Subcutaneous abdominal adipose tissue (tissue), 5 donors: ENCODE data around the gene SPATA31C1.

ENCODE experiments used
- H3K27ac ChIP-seq: one replicate; pipeline ENCODE4 v1.7.0; 2013; ENCODE audit warnings: low read depth, mild to moderate bottlenecking, inconsistent platforms, low read length, moderate library complexity
- H3K27me3 ChIP-seq, 5 donors: one replicate each; pipeline ENCODE4 v1.7.0; 2013; ENCODE audit warnings: low read length in 5 of 5, inconsistent platforms in 1 of 5; ENCODE audit not compliant: control insufficient read depth in 5 of 5, insufficient read depth in 4 of 5
- H3K36me3 ChIP-seq, 5 donors: one replicate each; pipeline ENCODE4 v1.7.0; 2013; ENCODE audit warnings: low read length in 5 of 5; ENCODE audit not compliant: control insufficient read depth in 5 of 5, insufficient read depth in 5 of 5
- H3K4me1 ChIP-seq, 5 donors: one replicate each; pipeline ENCODE4 v1.7.0; 2013; ENCODE audit warnings: low read length in 5 of 5, mild to moderate bottlenecking in 3 of 5, moderate library complexity in 1 of 5; ENCODE audit not compliant: control insufficient read depth in 5 of 5, insufficient read depth in 5 of 5
- H3K4me3 ChIP-seq, 5 donors: one replicate each; pipeline ENCODE4 v1.7.0; 2013; ENCODE audit warnings: low read length in 5 of 5, low read depth in 1 of 5
- H3K9ac ChIP-seq, 5 donors: one replicate each; pipeline ENCODE4 v1.7.0; 2013; ENCODE audit warnings: low read length in 5 of 5, mild to moderate bottlenecking in 4 of 5, moderate library complexity in 3 of 5
- H3K9me3 ChIP-seq, 5 donors: one replicate each; pipeline ENCODE4 v1.7.0; 2013; ENCODE audit warnings: low read length in 5 of 5; ENCODE audit not compliant: control insufficient read depth in 5 of 5
- donor health status: healthy.
- donor health status: healthy.
- donor health status: healthy.
- donor health status: healthy.
- donor health status: healthy.

The SPATA31C1 gene

DNA sequence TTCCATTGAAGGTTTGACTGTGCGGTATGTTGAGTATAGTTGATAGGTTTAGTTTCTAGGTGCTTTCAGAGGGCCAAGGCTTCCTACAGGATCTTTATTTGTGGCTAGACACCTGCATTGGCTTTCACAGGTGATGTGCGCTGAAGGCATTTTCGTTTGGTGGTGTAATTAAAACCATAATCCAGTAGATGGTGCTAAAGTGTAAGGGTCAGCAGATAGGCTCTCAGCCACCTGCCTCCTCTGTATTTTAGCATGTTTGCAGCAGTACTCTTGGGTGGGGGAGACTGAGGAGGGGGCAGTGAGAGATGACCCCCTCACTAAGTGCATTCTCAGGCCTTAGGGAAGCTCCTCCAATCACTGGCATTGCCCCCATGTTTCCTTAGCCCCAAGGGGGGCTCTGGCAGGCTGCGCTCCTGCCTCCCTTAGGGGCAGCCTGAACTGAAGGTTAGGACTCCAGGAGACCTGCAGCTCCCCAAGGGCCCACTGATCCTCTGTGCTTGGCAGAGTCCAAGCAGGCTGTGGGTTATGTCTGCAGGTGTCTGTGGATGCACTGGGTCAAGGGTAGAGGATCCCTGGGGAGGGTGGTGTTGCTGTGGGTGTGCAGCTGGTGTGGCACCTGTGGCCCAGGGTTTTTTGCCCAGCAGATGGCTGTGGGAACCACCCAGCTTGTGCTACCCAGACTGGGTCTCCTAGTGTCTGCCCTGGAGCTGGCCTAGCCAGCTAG, 33.2 kb downstream of the SPATA31C1 start:
- Histone ChIP-seq H3K9ac (no peak overlapping the region), H3K4me1 (no peaks in the 10 kb centered on the region), H3K4me3 (no peak overlapping the region), H3K27me3 (peaks cover 0 to 2% (median 0%) of the 10 kb centered on the region in 5 donors), H3K9me3 (peaks cover 0 to 10% (median 4%) of the 10 kb centered on the region in 5 donors), H3K27ac (no peak overlapping the region), H3K36me3 (no peaks in the 10 kb centered on the region)

DNA sequence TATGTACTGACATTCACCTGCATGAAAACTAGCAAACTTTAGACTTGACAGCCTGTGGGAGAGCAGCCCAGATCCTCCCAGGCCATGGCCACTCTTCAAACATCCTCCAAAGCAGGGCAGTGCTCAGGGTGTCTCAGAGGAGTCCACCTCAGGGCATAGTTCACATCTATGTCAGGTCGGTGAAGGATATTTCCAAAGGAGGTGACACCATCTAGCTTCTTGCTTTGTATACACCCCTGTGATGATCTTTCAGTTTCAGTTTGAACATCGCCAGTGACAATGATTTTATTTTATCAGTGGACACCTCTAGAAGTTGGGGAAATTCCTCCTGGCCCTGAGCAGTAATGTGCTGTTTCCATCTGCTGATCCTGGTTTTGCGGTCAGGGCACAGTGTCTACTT, 36.5 kb downstream of the SPATA31C1 start:
- H3K4me1 ChIP-seq: no peaks in the 10 kb centered on the region

DNA sequence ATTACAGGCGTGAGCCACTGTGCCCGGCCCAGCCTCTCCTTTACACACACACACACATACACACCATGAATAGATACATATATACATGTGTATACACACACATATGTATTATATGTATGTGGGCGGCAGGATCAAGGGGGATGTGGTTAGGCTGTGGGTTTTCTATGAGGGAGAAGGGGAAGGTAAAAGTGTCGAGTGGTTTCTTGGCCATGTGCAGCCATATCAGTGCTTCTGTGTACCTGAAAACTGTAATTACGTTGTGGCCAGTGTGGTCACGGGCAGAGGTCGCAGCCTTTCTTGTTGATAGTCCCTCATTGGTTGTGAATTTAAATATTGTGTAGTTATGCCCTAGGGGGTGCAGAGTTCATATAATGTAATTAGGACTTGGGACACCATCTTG, 40.1 kb downstream of the SPATA31C1 start:
- peaks cover 0 to 10% (median 4%) of the 10 kb centered on the region in 5 donors for H3K4me1 ChIP-seq
- H3K9ac ChIP-seq: no peak overlapping the region
- H3K9me3 ChIP-seq: peaks cover 0 to 4% (median 0%) of the 10 kb centered on the region in 5 donors
- H3K36me3 ChIP-seq: no peaks in the 10 kb centered on the region
- no peak overlapping the region for H3K27ac ChIP-seq
- H3K4me3 ChIP-seq: no peak overlapping the region
- H3K27me3 ChIP-seq: no peaks in the 10 kb centered on the region

More for the DNA sequence above, 36.5 kb downstream of the SPATA31C1 start:
- peaks cover 0 to 14% (median 4%) of the 10 kb centered on the region in 5 donors for H3K9me3 ChIP-seq
- no peak overlapping the region for H3K4me3 ChIP-seq
- H3K9ac ChIP-seq: no peak overlapping the region
- H3K27me3 ChIP-seq: peaks cover 0 to 2% (median 0%) of the 10 kb centered on the region in 5 donors
- no peaks in the 10 kb centered on the region for H3K36me3 ChIP-seq
- H3K27ac ChIP-seq: no peak overlapping the region

DNA sequence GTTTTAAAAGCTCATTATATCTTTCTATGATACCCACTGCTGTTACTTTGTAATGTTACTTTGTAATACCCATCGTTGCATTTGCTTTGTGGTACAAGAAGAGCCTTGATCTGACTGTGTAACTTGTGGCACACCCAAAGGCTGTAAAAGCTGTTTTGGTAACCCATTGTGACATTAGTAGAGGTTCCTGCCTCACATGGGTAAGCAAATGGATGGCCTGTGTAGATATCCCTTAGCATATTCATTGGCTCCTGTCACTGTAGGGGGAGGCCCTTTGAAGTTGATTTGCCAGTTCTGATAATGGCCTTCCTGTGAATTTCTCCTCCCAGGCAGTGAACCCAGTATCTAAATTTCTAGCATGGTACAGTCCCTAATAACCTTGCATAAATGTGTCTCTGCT, 40.8 kb downstream of the SPATA31C1 start:
- peaks cover 0 to 4% (median 0%) of the 10 kb centered on the region in 5 donors for H3K9me3 ChIP-seq
- H3K36me3 ChIP-seq: no peaks in the 10 kb centered on the region
- peaks cover 0 to under 1% (median 0%) of the 10 kb centered on the region in 5 donors for H3K27me3 ChIP-seq
- no peak overlapping the region for H3K4me3 ChIP-seq
- H3K4me1 ChIP-seq: peaks cover 0 to 10% (median 4%) of the 10 kb centered on the region in 5 donors
- H3K27ac ChIP-seq: no peak overlapping the region
- H3K9ac ChIP-seq: no peak overlapping the region

DNA sequence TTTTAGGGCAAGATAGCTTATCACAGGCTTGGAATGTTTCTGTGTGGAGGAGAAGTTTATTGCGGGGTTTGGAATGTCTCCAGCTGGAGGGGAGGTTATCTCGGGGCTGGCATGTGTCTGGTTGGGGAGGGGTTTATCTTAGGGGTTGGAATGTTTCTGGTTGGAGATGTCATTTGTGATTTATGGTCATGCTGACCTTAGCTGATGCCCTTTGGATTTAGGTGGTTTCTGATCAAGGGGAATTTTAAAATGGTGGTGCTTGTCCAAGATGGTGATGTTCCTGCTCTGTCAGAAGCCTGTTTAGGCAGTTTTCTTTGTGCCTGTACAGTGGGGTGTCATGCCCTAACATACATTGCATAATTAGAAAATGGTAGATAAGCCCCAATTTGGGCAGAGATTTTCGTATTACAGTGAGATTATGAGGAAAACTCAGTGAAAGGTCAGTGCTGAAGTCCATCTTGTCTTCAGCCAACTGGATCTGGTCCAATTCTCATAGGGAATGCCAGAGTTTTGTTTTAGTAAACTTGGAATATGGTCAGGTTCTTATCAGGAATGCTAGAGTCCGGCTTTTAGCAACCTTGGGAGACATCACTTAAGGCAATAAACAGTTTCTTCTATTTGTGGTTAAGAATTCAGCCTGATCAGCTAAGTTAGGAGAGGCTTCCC, 42.3 kb downstream of the SPATA31C1 start:
- no peak overlapping the region for H3K27ac ChIP-seq

DNA sequence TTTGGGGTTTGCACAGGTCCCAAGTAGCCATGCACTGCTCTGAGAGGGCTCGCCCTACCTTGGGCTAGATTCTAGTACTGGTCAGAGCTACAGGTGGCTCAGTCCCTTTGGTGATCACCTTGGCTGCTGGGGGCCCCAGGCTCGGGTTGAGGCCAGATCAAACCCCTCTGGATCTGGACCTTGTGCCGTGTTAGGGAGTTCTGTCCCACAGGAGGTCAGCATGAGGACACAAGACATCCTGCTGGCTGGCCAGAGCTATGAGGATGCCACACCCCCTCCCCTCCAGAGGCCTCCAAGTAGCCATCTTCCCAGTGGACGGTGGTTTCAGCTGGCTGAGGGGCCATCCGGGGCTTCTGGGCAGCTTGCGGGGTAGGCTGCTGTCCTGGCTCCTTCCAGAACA, 46.0 kb downstream of the SPATA31C1 start:
- peaks cover 0 to 10% (median 4%) of the 10 kb centered on the region in 5 donors for H3K4me1 ChIP-seq
- no peak overlapping the region for H3K27ac ChIP-seq
- H3K36me3 ChIP-seq: peaks cover 0 to 24% (median 20%) of the 10 kb centered on the region in 5 donors
- H3K27me3 ChIP-seq: peaks cover 0 to 6% (median 0%) of the 10 kb centered on the region in 5 donors
- H3K4me3 ChIP-seq: no peak overlapping the region
- no peak overlapping the region for H3K9ac ChIP-seq
- H3K9me3 ChIP-seq: peaks cover 0 to 4% (median 0%) of the 10 kb centered on the region in 5 donors

More for the DNA sequence above, 42.3 kb downstream of the SPATA31C1 start:
- peaks cover 0 to 10% (median 4%) of the 10 kb centered on the region in 5 donors for H3K4me1 ChIP-seq
- no peak overlapping the region for H3K4me3 ChIP-seq
- no peaks in the 10 kb centered on the region for H3K36me3 ChIP-seq
- peaks cover 0 to 4% (median 0%) of the 10 kb centered on the region in 5 donors for H3K9me3 ChIP-seq
- H3K9ac ChIP-seq: no peak overlapping the region
- peaks cover 0 to 6% (median 0%) of the 10 kb centered on the region in 5 donors for H3K27me3 ChIP-seq

DNA sequence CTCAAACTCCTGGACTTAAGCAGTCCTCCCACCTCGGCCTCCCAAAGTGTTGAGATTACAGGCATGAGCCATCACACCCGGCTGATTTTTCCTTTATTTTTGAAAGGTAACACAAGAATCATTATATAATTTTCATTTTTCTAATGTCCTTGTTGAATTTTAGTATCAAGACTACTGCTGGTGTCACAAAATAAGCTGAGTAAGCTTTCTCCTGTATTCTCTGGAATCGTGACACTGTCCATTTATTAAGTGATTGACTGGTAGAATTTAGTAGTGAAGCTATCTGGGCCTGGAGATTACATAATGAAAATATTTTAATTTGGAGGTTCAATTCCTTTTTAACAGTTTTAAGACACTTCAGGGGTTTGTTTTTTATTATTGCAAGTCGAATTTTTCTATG, 47.1 kb downstream of the SPATA31C1 start:
- H3K36me3 ChIP-seq: peaks cover 0 to 33% (median 27%) of the 10 kb centered on the region in 5 donors
- no peaks in the 10 kb centered on the region for H3K9me3 ChIP-seq

DNA sequence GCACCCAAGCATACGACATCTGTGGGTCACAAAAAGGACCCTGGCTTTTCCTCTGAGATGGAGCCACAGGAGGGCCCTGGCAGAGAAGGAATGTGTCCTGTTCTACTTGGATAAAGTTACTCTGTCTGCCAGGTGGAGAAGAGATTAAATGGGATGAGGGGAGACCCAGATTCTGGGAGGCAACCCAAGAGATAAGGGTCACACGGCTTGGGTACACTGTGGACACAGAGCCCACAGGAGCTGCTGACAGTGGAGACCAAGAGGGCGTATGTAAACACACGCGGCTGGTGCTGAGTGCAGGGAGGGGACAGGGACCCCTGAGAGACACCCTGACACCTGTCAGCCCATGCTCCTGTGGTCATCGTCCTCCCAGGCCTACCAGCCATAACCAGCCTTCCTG, 50.4 kb downstream of the SPATA31C1 start:
- Histone ChIP-seq H3K9me3 (no peaks in the 10 kb centered on the region), H3K4me3 (no peak overlapping the region), H3K4me1 (no peaks in the 10 kb centered on the region), H3K36me3 (peaks cover 0 to 43% (median 27%) of the 10 kb centered on the region in 5 donors), H3K27ac (no peak overlapping the region), H3K27me3 (peaks cover 0 to 6% (median 0%) of the 10 kb centered on the region in 5 donors), H3K9ac (no peak overlapping the region)

More for the DNA sequence above, 47.1 kb downstream of the SPATA31C1 start:
- Histone ChIP-seq H3K27me3 (peaks cover 0 to 6% (median 0%) of the 10 kb centered on the region in 5 donors), H3K4me1 (peaks cover 0 to 9% (median 4%) of the 10 kb centered on the region in 5 donors), H3K27ac (no peak overlapping the region), H3K4me3 (no peak overlapping the region), H3K9ac (no peak overlapping the region)

DNA sequence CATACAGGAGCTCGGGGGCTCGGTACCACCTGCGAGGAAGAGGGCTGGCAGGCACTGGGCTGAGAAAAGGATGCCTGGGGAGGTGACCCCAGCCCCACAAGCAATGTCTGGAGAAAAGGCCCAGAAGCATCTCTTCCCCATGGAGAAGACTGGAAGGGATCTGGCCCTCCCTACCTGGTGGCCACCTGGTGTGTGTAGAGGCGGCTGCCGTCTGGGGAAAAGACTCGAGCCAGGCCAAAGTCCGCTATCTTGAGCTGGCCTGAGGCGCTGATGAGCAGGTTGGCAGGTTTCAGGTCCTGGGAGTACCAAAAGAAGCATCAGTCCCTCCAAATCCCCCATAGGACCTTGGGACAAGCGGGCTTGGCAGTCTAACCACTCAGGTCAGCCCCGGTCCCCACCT, 52.8 kb downstream of the SPATA31C1 start:
- Histone ChIP-seq H3K27me3 (no peaks in the 10 kb centered on the region), H3K4me1 (peaks cover 0 to 19% (median 13%) of the 10 kb centered on the region in 5 donors), H3K4me3 (no peak overlapping the region), H3K27ac (no peak overlapping the region), H3K36me3 (peaks cover 0 to 43% (median 27%) of the 10 kb centered on the region in 5 donors), H3K9ac (no peak overlapping the region), H3K9me3 (no peaks in the 10 kb centered on the region)

DNA sequence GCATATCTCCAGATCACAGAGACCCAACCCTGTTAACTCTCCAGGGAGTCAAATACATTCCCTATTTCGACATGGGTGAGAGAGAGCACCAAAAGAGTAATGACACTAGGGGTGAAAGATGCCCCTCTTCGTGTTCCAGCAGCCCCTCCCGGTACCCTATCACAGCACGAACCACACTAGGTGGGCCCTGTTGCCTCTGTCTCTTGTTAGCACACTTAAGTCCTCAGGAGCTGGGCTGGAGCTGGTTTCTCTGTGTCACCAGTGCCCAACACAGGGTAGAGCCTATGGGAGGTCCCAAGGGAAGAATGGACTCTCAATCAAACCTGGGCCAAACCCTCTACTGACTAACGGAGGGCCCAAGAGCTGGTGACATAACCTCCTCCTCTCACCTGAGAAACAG, 55.4 kb downstream of the SPATA31C1 start:
- H3K4me3 ChIP-seq: no peak overlapping the region
- H3K9ac ChIP-seq: no peak overlapping the region
- peaks cover 0 to 19% (median 13%) of the 10 kb centered on the region in 5 donors for H3K4me1 ChIP-seq
- H3K27ac ChIP-seq: no peak overlapping the region
- H3K9me3 ChIP-seq: no peaks in the 10 kb centered on the region
- no peaks in the 10 kb centered on the region for H3K27me3 ChIP-seq
- H3K36me3 ChIP-seq: peaks cover 0 to 26% (median 13%) of the 10 kb centered on the region in 5 donors
